AG04450 (cell line): ENCODE data around the gene ANKEF1. TPM values are rescaled to one million over a fixed set of nuclear protein-coding genes. Genes with fewer than 3 reads are reported as not detected.

Experiments used
- CTCF ChIA-PET: fragments of 300-600, 350-600 bp; formaldehyde crosslinking; extraction: SDS; loops from one replicate; lab custom pipeline; 2022; ENCODE audit warnings: antibody characterized with exemption, inconsistent platforms; lab: Charles Lee
- POLR2A ChIA-PET: fragments of 350-600 bp; formaldehyde crosslinking; extraction: SDS; loops from one replicate; lab custom pipeline; 2021; ENCODE audit warnings: antibody characterized with exemption, inconsistent platforms; lab: Yijun Ruan, JAX
- DNase-seq: peaks from one replicate; pipeline ENCODE4 v3.0.0-alpha.2; 2011; ENCODE audit warnings: low read depth, low spot score
- H3K27ac ChIP-seq: one replicate; pipeline ENCODE4 v1.5.1; 2012; ENCODE audit warnings: low read depth, low read length, control low read depth
- H3K27me3 ChIP-seq: one replicate; pipeline ENCODE4 v1.6.0; 2012; ENCODE audit warnings: low read length; ENCODE audit not compliant: control insufficient read depth, insufficient read depth
- H3K4me3 ChIP-seq: 2 replicates; pipeline ENCODE4 v1.5.1; 2011; ENCODE audit warnings: mild to moderate bottlenecking, low read depth, low read length, control low read depth
- H3K9me3 ChIP-seq: 2 replicates; pipeline ENCODE4 v1.5.1; 2012; ENCODE audit warnings: low read length; ENCODE audit not compliant: control insufficient read depth, insufficient read depth
- CTCF ChIP-seq: IDR thresholded peaks from 2 replicates; pipeline ENCODE4 v1.5.1; 2011; ENCODE audit warnings: low read depth, low read length, control low read depth, inconsistent platforms
- polyA plus RNA-seq: library from polyadenylated mRNA; depleted of rRNA; stranded (reverse); fragments of >200 nt; gene quantifications from 2 replicates; pipeline ENCODE4 v1.2.3, GENCODE V29; 2011

Gene ANKEF1
- polyA plus RNA-seq, 1 experiment: 0.78 TPM

GRCh38 chr20:10078403-10078802, 43.6 kb downstream of the ANKEF1 start:
- Histone ChIP-seq H3K4me3 (no peak overlapping the region), H3K27ac (no peak overlapping the region), H3K9me3 (no peaks in the 10 kb centered on the region), H3K27me3 (no peaks in the 10 kb centered on the region)
- DNase-seq: no peak
- TF ChIP-seq CTCF: no peak
- CTCF ChIA-PET: interaction anchor here (1.1 kb wide), 1 partner anchor 12 kb away, joined by 11 read pairs; no protein-coding TSS in a partner anchor
- POLR2A ChIA-PET: no interaction called here

GRCh38 chr20:10079964-10080363, 45.2 kb downstream of the ANKEF1 start:
- DNase-seq: peak; percentile 27
- Histone ChIP-seq H3K27ac (no peak overlapping the region), H3K9me3 (no peaks in the 10 kb centered on the region), H3K27me3 (no peaks in the 10 kb centered on the region), H3K4me3 (no peak overlapping the region)
- ChIA-PET CTCF (interaction anchor here (1.4 kb wide), 1 partner anchor 11 kb away, joined by 13 read pairs; no protein-coding TSS in a partner anchor), POLR2A (no interaction called here)
- no peak for TF ChIP-seq CTCF

- Histone ChIP-seq H3K9me3 (no peaks in the 10 kb centered on the region), H3K27me3 (no peaks in the 10 kb centered on the region), H3K4me3 (no peak overlapping the region), H3K27ac (no peak overlapping the region)
- CTCF ChIA-PET: interaction anchor here (1.4 kb wide), 1 partner anchor 10 kb away, joined by 13 read pairs; no protein-coding TSS in a partner anchor
- DNase-seq: no peak
- TF ChIP-seq CTCF: no peak
- POLR2A ChIA-PET: no interaction called here
These were observed 45.8 kb downstream of the ANKEF1 start for GRCh38 chr20:10080574-10080973.

- Histone ChIP-seq H3K4me3 (no peak overlapping the region), H3K27ac (no peak overlapping the region), H3K9me3 (no peaks in the 10 kb centered on the region), H3K27me3 (no peaks in the 10 kb centered on the region)
- ChIA-PET POLR2A (no interaction called here), CTCF (interaction anchor here (0.6 to 6.8 kb wide), 59 partner anchors 8 to 1460 kb away, joined by 3 to 213 read pairs (median 5); partner anchors contain the start of genes ANKEF1, LAMP5 and MKKS)
- DNase-seq: no peak
- TF ChIP-seq CTCF: no peak
These were observed 55.2 kb downstream of the ANKEF1 start for GRCh38 chr20:10089871-10090587.

GRCh38 chr20:10090588-10091166, 55.9 kb downstream of the ANKEF1 start:
- DNase-seq: peak; percentile 18
- Histone ChIP-seq H3K27ac (no peak overlapping the region), H3K9me3 (no peaks in the 10 kb centered on the region), H3K4me3 (no peak overlapping the region), H3K27me3 (no peaks in the 10 kb centered on the region)
- CTCF ChIA-PET: interaction anchor here (0.6 to 6.8 kb wide), 65 partner anchors 9 to 1459 kb away, joined by 3 to 213 read pairs (median 5); partner anchors contain the start of genes ANKEF1, LAMP5 and MKKS
- peak; percentile 91 for TF ChIP-seq CTCF
- POLR2A ChIA-PET: no interaction called here
